Fibroblast of lung (primary cell): ENCODE measurements around the gene ELAVL1. TPM values are rescaled to one million over a fixed set of nuclear protein-coding genes. Genes with fewer than 3 reads are reported as not detected.

Source experiments
- DNase-seq, 2 donors: peaks; one replicate each; pipeline versions ENCODE4 v3.0.0 to v3.0.0-alpha.2; 2010; ENCODE audit warnings: low read depth in 2 of 2
- H2AFZ ChIP-seq: 2 replicates; pipeline ENCODE4 v1.5.1; 2012; ENCODE audit warnings: low read length, control low read depth, inconsistent platforms
- H3K27ac ChIP-seq: 2 replicates; pipeline ENCODE4 v1.5.1; 2011; ENCODE audit warnings: low read length, control low read depth; ENCODE audit not compliant: insufficient read depth
- H3K27me3 ChIP-seq: 2 replicates; pipeline ENCODE4 v1.5.1; 2011; ENCODE audit warnings: mild to moderate bottlenecking, low read length; ENCODE audit not compliant: control insufficient read depth, insufficient read depth
- H3K36me3 ChIP-seq: 2 replicates; pipeline ENCODE4 v1.5.1; 2011; ENCODE audit warnings: low read length; ENCODE audit not compliant: control insufficient read depth, insufficient read depth
- H3K4me1 ChIP-seq: 2 replicates; pipeline ENCODE4 v1.5.1; 2011; ENCODE audit warnings: low read length; ENCODE audit not compliant: control insufficient read depth, insufficient read depth; ENCODE audit errors: extremely low read depth
- H3K4me2 ChIP-seq: 2 replicates; pipeline ENCODE4 v1.5.1; 2011; ENCODE audit warnings: low read length, control low read depth; ENCODE audit not compliant: insufficient read depth; ENCODE audit errors: extremely low read depth
- H3K4me3 ChIP-seq, 4 experiments: fragments of 200-600 bp in 1 of 4; sonication (generic) in 1 of 4; replicated peaks in 1 of 4; 2 replicates each; pipeline ENCODE4 v1.5.1; 2011 to 2016; ENCODE audit warnings: low read length in 4 of 4, low read depth in 3 of 4, mild to moderate bottlenecking in 3 of 4, control low read depth in 2 of 4, inconsistent platforms in 1 of 4, mixed read lengths in 1 of 4; ENCODE audit not compliant: insufficient read depth in 1 of 4; ENCODE audit errors: control extremely low read depth in 1 of 4
- H3K79me2 ChIP-seq: 2 replicates; pipeline ENCODE4 v1.5.1; 2012; ENCODE audit warnings: mild to moderate bottlenecking, low read length, inconsistent platforms; ENCODE audit not compliant: control insufficient read depth, insufficient read depth
- H3K9ac ChIP-seq: 2 replicates; pipeline ENCODE4 v1.5.1; 2011; ENCODE audit warnings: mild to moderate bottlenecking, low read length, control low read depth; ENCODE audit not compliant: insufficient read depth
- H3K9me3 ChIP-seq: 2 replicates; pipeline ENCODE4 v1.5.1; 2012; ENCODE audit warnings: low read depth, low read length; ENCODE audit not compliant: control insufficient read depth, insufficient read depth
- H4K20me1 ChIP-seq: 2 replicates; pipeline ENCODE4 v1.5.1; 2011; ENCODE audit warnings: low read length; ENCODE audit not compliant: control insufficient read depth, insufficient read depth; ENCODE audit errors: extremely low read depth
- CTCF ChIP-seq, 2 donors: IDR thresholded peaks in 1 of 2; conservative IDR thresholded peaks in 1 of 2; 1 replicate in 1 of 2; 2 replicates in 1 of 2; pipeline ENCODE4 v1.5.1; 2011 to 2012; ENCODE audit warnings: low read length in 2 of 2, control low read depth in 1 of 2, inconsistent platforms in 1 of 2, low read depth in 1 of 2, mild to moderate bottlenecking in 1 of 2
- EZH2 ChIP-seq: IDR thresholded peaks from 2 replicates; pipeline ENCODE4 v1.5.1; 2012; ENCODE audit warnings: low read length, control low read depth, mild to moderate bottlenecking; ENCODE audit errors: missing control alignments
- polyA plus RNA-seq, 2 donors: library from polyadenylated mRNA; depleted of rRNA in 1 of 2; stranded (reverse) in 1 of 2; unstranded in 1 of 2; fragments of >200 nt; gene quantifications; 2 replicates each; pipeline ENCODE4 v1.2.1, GENCODE V29; 2011 to 2012; ENCODE audit warnings: missing spikeins in 1 of 2
- total RNA-seq: library from RNA; depleted of rRNA; stranded (reverse); fragments of >200 nt; gene quantifications from 2 replicates; pipeline ENCODE4 v1.2.1, GENCODE V29; 2014

Gene ELAVL1
- total and polyA plus RNA-seq, 2 donors (not counting 1 experiment from before 2014, with no cell fraction given): 15.2 to 61.6 TPM

GRCh38 chr19:8000298-8001038 lies 5.0 kb downstream of the ELAVL1 start:
- H3K27ac ChIP-seq: no peak overlapping the region
- no peaks in the 10 kb centered on the region for H3K27me3 ChIP-seq
- no peak for DNase-seq
- H3K4me1 ChIP-seq: peaks cover 14% of the 10 kb centered on the region
- no peak overlapping the region for H3K4me2 ChIP-seq
- peaks cover 87% of the 10 kb centered on the region for H3K79me2 ChIP-seq
- H3K9me3 ChIP-seq: no peaks in the 10 kb centered on the region
- H3K4me3 ChIP-seq: no peak overlapping the region
- H3K9ac ChIP-seq: no peak overlapping the region
- H4K20me1 ChIP-seq: peaks cover 3% of the 10 kb centered on the region
- TF ChIP-seq CTCF (conservative IDR thresholded peaks at IDR 0.05 in 1 of 2, IDR thresholded peaks at IDR 0.05 in 1 of 2; ENCODE audit: low read depth in 1 of 2, low read length in 2 of 2) (no peak), EZH2 (no peak)
- no peaks in the 10 kb centered on the region for H3K36me3 ChIP-seq
- H2AFZ ChIP-seq: no peak overlapping the region

- H3K4me1 ChIP-seq: peaks cover 12% of the 10 kb centered on the region
- no peak for DNase-seq
- H3K4me3 ChIP-seq: no peak overlapping the region
- TF ChIP-seq EZH2 (no peak), CTCF (conservative IDR thresholded peaks at IDR 0.05 in 1 of 2, IDR thresholded peaks at IDR 0.05 in 1 of 2; ENCODE audit: low read depth in 1 of 2, low read length in 2 of 2) (no peak)
- H3K9me3 ChIP-seq: no peaks in the 10 kb centered on the region
- peaks cover 3% of the 10 kb centered on the region for H4K20me1 ChIP-seq
- H3K27me3 ChIP-seq: no peaks in the 10 kb centered on the region
- no peak overlapping the region for H3K27ac ChIP-seq
- no peak overlapping the region for H3K4me2 ChIP-seq
- H2AFZ ChIP-seq: no peak overlapping the region
- no peaks in the 10 kb centered on the region for H3K36me3 ChIP-seq
- H3K9ac ChIP-seq: no peak overlapping the region
- peaks cover 92% of the 10 kb centered on the region for H3K79me2 ChIP-seq
Observed at GRCh38 chr19:7999376-7999775, 6.1 kb downstream of the ELAVL1 start.

GRCh38 chr19:7997809-7998480 lies 7.5 kb downstream of the ELAVL1 start:
- no peak overlapping the region for H2AFZ ChIP-seq
- no peak overlapping the region for H3K4me2 ChIP-seq
- H4K20me1 ChIP-seq: peaks cover 3% of the 10 kb centered on the region
- DNase-seq: peak; percentile 5 to 55
- peaks cover 95% of the 10 kb centered on the region for H3K79me2 ChIP-seq
- no peaks in the 10 kb centered on the region for H3K27me3 ChIP-seq
- H3K36me3 ChIP-seq: no peaks in the 10 kb centered on the region
- peaks cover 7% of the 10 kb centered on the region for H3K4me1 ChIP-seq
- H3K9me3 ChIP-seq: no peaks in the 10 kb centered on the region
- TF ChIP-seq CTCF (conservative IDR thresholded peaks at IDR 0.05 in 1 of 2, IDR thresholded peaks at IDR 0.05 in 1 of 2; ENCODE audit: low read depth in 1 of 2, low read length in 2 of 2): no peak
- no peak overlapping the region for H3K4me3 ChIP-seq
- H3K27ac ChIP-seq: no peak overlapping the region
- H3K9ac ChIP-seq: no peak overlapping the region
